Measurements from ENCODE around the gene SLK.

SLK gene

GRCh38 chr10:103990121-103990520, 23.2 kb downstream of the SLK start:
- DNase-seq (ENCODE audit: low spot score) = no peak

GRCh38 chr10:103990531-103990930, 23.6 kb downstream of the SLK start:
- no peak for DNase-seq (ENCODE audit: low spot score)

- DNase-seq (ENCODE audit: low spot score) = no peak
These were observed 24.6 kb downstream of the SLK start for GRCh38 chr10:103991393-103992128.

GRCh38 chr10:103995134-103995533, 28.2 kb downstream of the SLK start:
- DNase-seq (ENCODE audit: low spot score) = no peak

DNA sequence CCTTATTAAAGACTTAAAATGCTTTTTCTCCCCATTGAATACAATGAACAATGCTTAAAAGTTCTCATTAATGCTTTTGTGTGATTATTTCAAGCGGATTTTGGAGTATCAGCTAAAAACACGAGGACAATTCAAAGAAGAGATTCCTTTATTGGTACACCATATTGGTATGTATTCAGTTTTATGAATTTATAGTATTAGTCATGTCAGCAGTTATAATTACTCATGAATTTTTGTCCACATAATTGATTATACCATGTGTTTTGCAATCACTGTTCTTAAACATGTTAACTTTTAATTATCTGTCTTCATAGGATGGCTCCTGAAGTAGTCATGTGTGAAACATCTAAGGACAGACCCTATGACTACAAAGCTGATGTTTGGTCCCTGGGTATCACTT, 31.9 kb downstream of the SLK start:
- no peak for DNase-seq (ENCODE audit: low spot score)

DNA sequence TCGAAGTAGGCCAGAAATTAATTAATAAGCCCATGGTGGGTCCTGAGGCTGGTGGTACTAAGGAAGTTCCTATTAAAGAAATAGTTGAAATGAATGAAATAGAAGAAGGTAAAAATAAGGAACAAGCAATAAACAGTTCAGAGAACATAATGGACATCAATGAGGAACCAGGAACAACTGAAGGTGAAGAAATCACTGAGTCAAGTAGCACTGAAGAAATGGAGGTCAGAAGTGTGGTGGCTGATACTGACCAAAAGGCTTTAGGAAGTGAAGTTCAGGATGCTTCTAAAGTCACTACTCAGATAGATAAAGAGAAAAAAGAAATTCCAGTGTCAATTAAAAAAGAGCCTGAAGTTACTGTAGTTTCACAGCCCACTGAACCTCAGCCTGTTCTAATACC, 36.0 kb downstream of the SLK start:
- no peak for DNase-seq (ENCODE audit: low spot score)

DNA sequence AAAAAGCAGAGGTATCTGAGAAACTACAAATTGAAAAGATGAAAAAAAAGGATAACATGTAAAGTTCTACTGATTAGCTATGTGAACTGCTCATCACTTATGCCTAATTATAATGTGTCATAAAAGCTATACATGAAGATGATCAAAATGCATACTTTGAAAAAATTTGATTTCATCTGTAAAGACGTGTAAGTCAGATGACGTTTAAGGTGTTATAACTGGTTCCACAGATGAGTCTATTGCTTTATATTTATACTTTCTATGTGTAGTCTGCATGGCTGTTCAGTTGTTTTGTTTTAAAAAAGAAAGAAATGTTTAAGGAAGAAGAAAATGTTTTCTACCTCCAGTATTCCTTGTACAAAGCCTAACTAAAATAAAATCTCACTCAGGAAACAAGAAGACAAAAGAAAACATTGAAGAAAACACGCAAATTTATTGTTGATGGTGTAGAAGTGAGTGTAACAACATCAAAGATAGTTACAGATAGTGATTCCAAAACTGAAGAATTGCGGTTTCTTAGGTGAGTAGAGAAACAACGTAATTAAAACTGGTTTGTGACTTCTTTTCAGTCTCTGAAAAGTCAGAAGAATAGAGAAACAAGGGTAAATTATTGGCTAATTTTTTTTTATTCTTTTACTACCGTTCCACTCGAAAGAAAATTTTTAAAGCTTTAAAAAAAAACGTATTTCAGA, 38.4 kb downstream of the SLK start:
- DNase-seq (ENCODE audit: low spot score) = no peak

DNA sequence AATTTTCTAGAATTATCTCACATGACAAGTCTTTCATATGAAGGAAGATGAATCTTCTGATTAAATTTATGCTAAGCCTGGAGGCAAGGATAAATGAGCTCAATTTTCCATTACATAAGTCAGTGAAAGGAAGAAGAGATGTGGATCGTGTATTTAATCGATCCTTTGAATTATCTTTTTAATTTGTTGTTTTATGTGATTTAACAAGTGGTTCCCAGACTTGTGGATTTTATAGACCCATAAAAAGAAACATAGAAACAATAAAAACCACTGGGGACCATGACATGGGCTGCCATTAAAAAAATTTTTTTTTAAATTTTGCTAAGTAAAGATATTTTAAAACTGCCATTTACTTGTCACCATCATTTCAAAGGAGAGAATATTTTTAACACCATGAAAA, 45.0 kb downstream of the SLK start:
- DNase-seq (ENCODE audit: low spot score) = no peak

DNA sequence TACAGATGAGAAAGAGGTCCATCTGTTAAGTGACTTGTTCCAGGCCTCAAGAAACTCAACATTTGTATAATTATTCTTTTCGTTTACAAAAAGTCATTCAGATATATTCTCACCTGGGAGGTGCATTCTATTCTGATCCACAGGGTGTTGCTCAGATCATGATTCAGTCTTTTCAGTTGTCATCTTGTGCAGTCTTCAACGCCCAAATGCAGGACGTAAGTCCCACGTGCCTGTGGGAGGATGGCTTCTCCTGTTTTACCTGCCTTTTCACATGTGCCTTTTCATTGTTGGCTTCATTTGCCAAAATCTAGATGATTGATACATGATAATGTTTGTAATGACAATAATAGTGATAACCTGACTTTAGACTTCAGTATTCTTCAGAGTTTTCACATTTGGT, 46.5 kb downstream of the SLK start:
- DNase-seq (ENCODE audit: low spot score) = no peak

DNA sequence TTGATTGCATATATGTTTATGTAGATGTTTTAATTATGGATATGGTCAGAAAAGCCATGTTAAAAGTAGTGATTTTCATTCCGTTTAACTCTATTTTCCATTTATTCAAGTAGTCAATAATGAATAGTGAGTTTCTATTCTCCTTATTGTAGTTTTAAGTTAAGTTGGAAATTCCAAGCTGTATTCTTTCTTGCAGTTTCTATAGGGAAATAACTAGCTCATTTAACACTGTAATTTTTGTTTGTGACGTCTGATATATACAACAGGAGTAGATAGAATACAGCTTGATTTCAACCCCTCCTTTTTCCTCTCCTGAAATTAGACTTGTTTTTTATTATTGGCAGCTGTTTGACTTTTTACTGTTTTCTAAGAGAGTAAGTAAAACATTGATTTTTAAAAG, 47.2 kb downstream of the SLK start:
- DNase-seq (ENCODE audit: low spot score) = no peak

DNA sequence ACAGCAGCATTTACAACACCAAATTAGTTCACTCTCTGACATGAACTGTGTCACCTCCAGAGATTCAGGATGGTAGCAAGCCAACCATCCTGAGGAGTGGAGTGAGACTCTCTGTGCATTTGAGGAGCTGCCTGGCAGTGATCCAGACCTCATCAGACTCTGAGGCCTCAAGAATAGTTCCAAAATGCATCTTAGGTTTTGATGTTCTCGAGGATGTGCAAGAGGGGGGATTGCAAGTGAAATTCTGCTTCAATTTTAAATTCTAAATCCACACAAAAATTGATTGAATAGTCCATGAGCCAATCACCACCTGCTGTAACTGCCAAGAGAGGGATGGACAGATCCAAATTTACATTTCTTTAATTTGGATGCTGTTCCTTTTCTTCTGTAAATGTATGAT, 49.7 kb downstream of the SLK start:
- DNase-seq (ENCODE audit: low spot score) = no peak

DNA sequence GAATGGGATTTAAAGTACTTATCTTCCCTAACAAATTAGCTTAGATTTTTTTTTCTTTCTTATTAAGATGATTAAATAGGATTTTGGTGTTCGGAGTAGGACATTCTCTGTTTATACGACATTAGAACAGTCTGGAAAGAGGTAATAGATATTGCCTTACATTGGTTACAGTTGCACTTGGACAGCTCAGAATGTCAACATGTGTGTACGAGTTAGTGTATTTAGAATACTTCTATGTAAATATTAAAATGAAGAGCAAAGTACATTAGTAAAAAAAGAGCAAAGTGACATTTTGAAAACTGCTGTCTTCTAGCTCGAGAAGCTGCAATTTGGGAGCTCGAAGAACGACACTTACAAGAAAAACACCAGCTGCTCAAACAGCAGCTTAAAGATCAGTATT, 51.5 kb downstream of the SLK start:
- no peak for DNase-seq (ENCODE audit: low spot score)

GRCh38 chr10:104020020-104020419, 53.1 kb downstream of the SLK start:
- DNase-seq (ENCODE audit: low spot score) = no peak

DNA sequence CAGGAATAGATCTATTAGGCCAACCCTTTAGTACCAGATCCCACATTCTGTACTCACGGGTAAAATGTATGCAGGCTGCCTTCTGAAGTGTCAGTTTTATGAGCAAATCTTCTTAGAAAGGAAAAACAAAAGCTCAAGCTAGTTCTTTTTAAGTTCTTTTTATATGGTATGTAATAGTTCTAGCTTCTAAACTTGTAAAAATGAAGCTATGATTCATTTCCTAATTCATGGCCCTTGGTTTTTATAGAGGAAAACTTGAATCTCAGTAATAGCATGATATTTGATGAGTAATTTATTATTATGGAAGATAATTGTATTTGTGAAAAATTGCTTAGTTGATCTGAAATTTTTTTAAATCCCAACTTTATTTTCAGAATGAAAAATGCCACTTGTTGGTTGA, 54.3 kb downstream of the SLK start:
- DNase-seq (ENCODE audit: low spot score) = no peak

DNA sequence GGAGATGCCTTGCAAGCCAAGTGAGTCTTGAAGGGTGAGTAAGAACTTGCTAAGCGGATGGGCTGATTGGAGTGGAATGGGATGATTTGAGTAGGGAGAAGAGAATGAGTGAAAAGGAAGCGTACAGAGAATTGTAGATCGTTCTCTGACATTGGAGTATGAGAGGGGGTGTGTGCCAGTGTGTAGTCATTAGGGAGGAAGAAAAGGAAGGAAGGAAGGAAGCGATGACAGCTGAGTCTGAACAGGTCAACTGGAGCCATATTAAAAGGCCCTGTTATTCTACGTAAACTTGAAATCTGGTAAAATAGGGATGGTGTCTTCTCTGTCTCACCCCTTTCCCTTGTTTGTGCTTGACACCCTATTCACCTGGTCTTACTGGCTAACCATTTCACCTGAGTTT, 55.1 kb downstream of the SLK start:
- DNase-seq (ENCODE audit: low spot score) = no peak

DNA sequence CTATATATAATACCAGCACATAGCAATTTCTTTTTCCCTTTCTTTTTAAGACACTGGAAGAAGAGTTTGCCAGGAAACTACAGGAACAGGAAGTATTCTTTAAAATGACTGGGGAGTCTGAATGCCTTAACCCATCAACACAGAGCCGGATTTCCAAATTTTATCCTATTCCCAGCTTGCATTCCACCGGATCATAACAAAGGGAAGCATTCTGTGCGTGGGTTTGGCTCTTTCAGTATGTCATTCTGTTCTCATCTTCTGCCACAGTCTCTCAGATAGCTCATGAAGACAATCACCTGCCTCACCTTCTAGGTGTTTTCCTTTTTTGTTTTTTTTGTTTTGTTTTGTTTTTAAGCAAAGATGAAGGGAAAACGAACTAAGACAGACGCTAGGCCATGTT, 58.6 kb downstream of the SLK start:
- no peak for DNase-seq (ENCODE audit: low spot score)

GRCh38 chr10:104026762-104027161, 59.8 kb downstream of the SLK start:
- no peak for DNase-seq (ENCODE audit: low spot score)

DNA sequence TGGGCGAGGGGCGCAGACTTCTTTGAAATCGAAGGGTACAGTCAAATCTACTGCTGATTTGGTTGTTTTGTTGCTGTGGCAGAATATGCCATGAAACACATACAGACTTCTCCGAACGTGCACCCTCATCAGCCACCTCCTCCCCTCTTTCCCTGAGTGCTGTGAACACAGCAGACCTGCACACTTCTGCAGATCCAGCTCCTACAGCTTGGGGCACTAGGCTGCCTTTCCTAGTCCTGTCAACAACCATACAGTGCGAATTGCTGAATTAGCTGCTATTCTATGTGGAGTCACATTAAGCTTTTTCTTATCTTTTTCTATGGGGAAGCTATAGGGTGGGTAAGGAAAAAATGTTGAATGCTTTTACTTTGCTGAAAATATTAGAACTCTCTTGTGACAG, 61.2 kb downstream of the SLK start:
- no peak for DNase-seq (ENCODE audit: low spot score)

DNA sequence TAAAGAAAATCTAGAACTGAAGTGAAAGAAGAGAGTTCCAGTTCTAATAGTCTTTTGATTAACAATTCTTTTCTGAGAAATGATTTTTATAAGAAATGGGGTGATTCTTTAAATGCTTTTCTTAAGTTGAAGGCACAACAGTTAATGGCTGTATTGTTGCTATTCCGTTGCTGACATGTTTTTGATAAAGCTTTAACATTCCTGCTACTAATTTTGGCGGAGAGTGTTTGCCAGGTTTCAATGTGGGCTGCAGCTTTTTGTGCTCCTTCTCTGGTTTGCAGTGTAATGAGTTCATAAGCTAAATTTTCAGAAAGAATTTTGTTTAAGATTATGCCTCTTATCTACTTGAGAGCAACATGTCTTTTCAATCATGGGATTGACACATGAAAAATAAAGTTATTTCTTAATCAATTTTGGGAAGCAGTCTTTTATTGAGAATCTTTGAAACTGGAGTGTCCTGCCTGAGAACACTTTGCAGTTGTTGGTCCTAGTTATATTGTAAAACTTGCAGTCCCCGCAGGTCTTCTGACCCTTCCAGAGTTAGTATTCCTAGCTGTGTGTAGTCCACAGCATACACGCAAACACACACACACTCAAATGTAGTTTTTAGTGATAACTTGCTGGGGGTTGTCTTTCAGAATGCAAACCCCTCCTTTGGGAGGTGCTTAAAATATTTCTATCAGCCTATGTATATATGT, 62.0 kb downstream of the SLK start:
- no peak for DNase-seq (ENCODE audit: low spot score)

DNA sequence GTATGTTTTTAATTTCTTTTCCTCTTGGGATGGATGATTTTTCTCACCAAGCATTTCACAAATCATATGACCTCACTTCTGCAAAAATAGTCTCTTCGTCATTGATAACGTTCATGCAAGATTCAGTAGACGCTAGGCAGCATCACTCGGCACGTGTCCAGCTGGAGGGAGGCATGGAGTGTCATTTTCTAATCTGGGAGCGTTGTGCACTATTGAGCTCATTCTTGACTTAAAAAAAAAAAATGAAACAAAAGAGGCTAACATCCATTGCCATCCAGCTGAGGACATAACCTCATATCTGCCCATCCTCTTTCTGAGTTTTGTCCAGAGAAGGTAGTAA, 62.6 kb downstream of the SLK start:
- DNase-seq (ENCODE audit: low spot score) = no peak

GRCh38 chr10:104031631-104032030, 64.7 kb downstream of the SLK start:
- no peak for DNase-seq (ENCODE audit: low spot score)

DNA sequence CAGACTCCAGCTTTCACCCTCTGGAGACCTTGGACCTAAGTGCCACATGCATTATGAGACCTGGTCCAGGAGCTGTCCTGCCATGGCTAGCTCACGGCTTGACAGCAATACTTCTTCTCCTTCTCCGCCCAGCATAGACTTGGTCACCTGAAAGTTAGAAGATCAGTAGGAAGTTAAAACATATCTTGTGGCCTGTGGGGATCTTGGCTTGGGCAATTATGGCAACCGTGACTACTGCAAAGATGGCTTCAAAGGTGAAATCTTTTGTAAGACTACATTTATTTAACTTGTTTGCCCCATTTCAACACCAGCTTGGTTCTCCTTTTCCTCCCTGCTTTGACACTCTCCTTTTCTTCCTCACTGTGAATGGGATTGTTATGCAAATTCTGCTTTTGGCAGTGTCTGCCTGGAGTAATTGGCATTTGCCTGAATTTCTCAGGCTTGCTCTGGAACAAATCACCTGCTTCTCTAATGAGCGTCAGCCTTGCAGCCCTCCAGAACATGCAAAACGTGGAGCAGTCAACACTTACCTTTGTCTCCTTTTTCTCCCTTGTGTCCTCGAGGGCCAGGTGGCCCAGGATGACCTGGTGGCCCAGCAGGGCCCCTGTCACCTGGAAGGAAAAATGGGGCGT, 65.3 kb downstream of the SLK start:
- DNase-seq (ENCODE audit: low spot score) = no peak

Data from SK-N-DZ (cell line).